NCI-H2227 treated with DMSO at 0.1 percent for 48 hours (cell line): ENCODE results near the gene WDR36.

Experiments
- DNase-seq: peaks from one replicate; lab custom pipeline; 2025; lab: John Stamatoyannopoulos, UW

The WDR36 gene

GRCh38 chr5:111106320-111106948, 14.3 kb downstream of the WDR36 start:
- no peak for DNase-seq

- DNase-seq, result no peak
Measured at GRCh38 chr5:111107371-111107770, 15.2 kb downstream of the WDR36 start.

GRCh38 chr5:111111956-111112355, 19.8 kb downstream of the WDR36 start:
- DNase-seq, result no peak

GRCh38 chr5:111113678-111114077, 21.5 kb downstream of the WDR36 start:
- no peak for DNase-seq

GRCh38 chr5:111115229-111115628, 23.1 kb downstream of the WDR36 start:
- DNase-seq, result no peak

- DNase-seq, result no peak
Measured at GRCh38 chr5:111116550-111116949, 24.4 kb downstream of the WDR36 start.

GRCh38 chr5:111117136-111117535, 25.0 kb downstream of the WDR36 start:
- DNase-seq, result no peak

GRCh38 chr5:111119221-111119620, 27.1 kb downstream of the WDR36 start:
- no peak for DNase-seq

GRCh38 chr5:111119856-111120255, 27.7 kb downstream of the WDR36 start:
- no peak for DNase-seq

- DNase-seq, result no peak
Measured at GRCh38 chr5:111120911-111121310, 28.8 kb downstream of the WDR36 start.

GRCh38 chr5:111121926-111122325, 29.8 kb downstream of the WDR36 start:
- no peak for DNase-seq

GRCh38 chr5:111122398-111122797, 30.2 kb downstream of the WDR36 start:
- no peak for DNase-seq

- no peak for DNase-seq
Measured at GRCh38 chr5:111124793-111125192, 32.6 kb downstream of the WDR36 start.

GRCh38 chr5:111126896-111127295, 34.7 kb downstream of the WDR36 start:
- no peak for DNase-seq

GRCh38 chr5:111127453-111128195, 35.5 kb downstream of the WDR36 start:
- DNase-seq, result no peak

- no peak for DNase-seq
Measured at GRCh38 chr5:111129938-111130337, 37.8 kb downstream of the WDR36 start.

- no peak for DNase-seq
Measured at GRCh38 chr5:111131356-111131755, 39.2 kb downstream of the WDR36 start.

GRCh38 chr5:111132076-111132475, 39.9 kb downstream of the WDR36 start:
- DNase-seq, result no peak

- DNase-seq, result no peak
Measured at GRCh38 chr5:111132731-111133435, 40.7 kb downstream of the WDR36 start.

- no peak for DNase-seq
Measured at GRCh38 chr5:111133436-111133751, 41.2 kb downstream of the WDR36 start.

- no peak for DNase-seq
Measured at GRCh38 chr5:111134087-111134486, 41.9 kb downstream of the WDR36 start.

- DNase-seq, result no peak
Measured at GRCh38 chr5:111134864-111135263, 42.7 kb downstream of the WDR36 start.

GRCh38 chr5:111135363-111135762, 43.2 kb downstream of the WDR36 start:
- no peak for DNase-seq
